ENCODE measurements around the gene CARD14. TPM values are rescaled to one million over a fixed set of nuclear protein-coding genes. Genes with fewer than 3 reads are reported as not detected.

CARD14 gene
- total RNA-seq, 6 experiments from 2014 or later, result 0.20 to 0.29 (median 0.22) TPM; not detected in 3

- DNase-seq, result no peak
- TF ChIP-seq CTCF (IDR thresholded peaks at IDR 0.05) (no peak), POLR2A (IDR thresholded peaks at IDR 0.05) (no peak)
Measured at GRCh38 chr17:80222376-80223141, 52.7 kb downstream of the CARD14 start.

GRCh38 chr17:80223142-80223815 lies 53.4 kb downstream of the CARD14 start:
- WGBS (ENCODE audit: insufficient coverage, low coverage, low lambda C conversion rate, missing lambda C conversion rate), result 79% methylated on average over 8 of the region's 18 CpGs
- Histone ChIP-seq H3K27me3 (no peaks in the 10 kb centered on the region), H3K9me3 (no peaks in the 10 kb centered on the region), H3K27ac (no peak overlapping the region), H3K4me1 (peaks cover 0 to 6% (median 2%) of the 10 kb centered on the region in 4 donors), H3K4me3 (no peak overlapping the region), H3K36me3 (no peaks in the 10 kb centered on the region)
- intact Hi-C loops (cut with DNase I), result no loop called here
- no peak for DNase-seq
- ATAC-seq, result no peak
- TF ChIP-seq POLR2A (IDR thresholded peaks at IDR 0.05), result no peak
- no peak for TF ChIP-seq CTCF (IDR thresholded peaks at IDR 0.05)

More at GRCh38 chr17:80222376-80223141, 52.7 kb downstream of the CARD14 start:
- no peaks in the 10 kb centered on the region for H3K27me3 ChIP-seq
- no peaks in the 10 kb centered on the region for H3K36me3 ChIP-seq
- 100% methylated on average over 1 of the region's 18 CpGs for WGBS (ENCODE audit: insufficient coverage, low coverage, low lambda C conversion rate, missing lambda C conversion rate)
- H3K4me1 ChIP-seq, result peaks cover 0 to 6% (median 2%) of the 10 kb centered on the region in 4 donors
- H3K9me3 ChIP-seq, result no peaks in the 10 kb centered on the region
- intact Hi-C loops (cut with DNase I), result no loop called here
- ATAC-seq, result no peak
- no peak overlapping the region for H3K4me3 ChIP-seq
- no peak overlapping the region for H3K27ac ChIP-seq

- intact Hi-C loops (cut with DNase I), result no loop called here
- Histone ChIP-seq H3K4me1 (peaks cover 0 to 6% (median 2%) of the 10 kb centered on the region in 4 donors), H3K27me3 (no peaks in the 10 kb centered on the region), H3K4me3 (no peak overlapping the region), H3K36me3 (no peaks in the 10 kb centered on the region), H3K9me3 (no peaks in the 10 kb centered on the region), H3K27ac (no peak overlapping the region)
- WGBS (ENCODE audit: insufficient coverage, low coverage, low lambda C conversion rate, missing lambda C conversion rate), result 85% methylated on average over 10 of the region's 11 CpGs
- DNase-seq (no peak), ATAC-seq (no peak)
- no peak for TF ChIP-seq CTCF (IDR thresholded peaks at IDR 0.05)
- no peak for TF ChIP-seq POLR2A (IDR thresholded peaks at IDR 0.05)
Measured at GRCh38 chr17:80223838-80224497, 54.1 kb downstream of the CARD14 start.

- H3K36me3 ChIP-seq, result no peaks in the 10 kb centered on the region
- TF ChIP-seq CTCF (IDR thresholded peaks at IDR 0.05) (no peak), POLR2A (IDR thresholded peaks at IDR 0.05) (no peak)
- DNase-seq (no peak), ATAC-seq (no peak)
- no peaks in the 10 kb centered on the region for H3K27me3 ChIP-seq
- no peak overlapping the region for H3K27ac ChIP-seq
- intact Hi-C loops (cut with DNase I), result no loop called here
- peaks cover 0 to 6% (median 0%) of the 10 kb centered on the region in 4 donors for H3K4me1 ChIP-seq
- no peak overlapping the region for H3K4me3 ChIP-seq
- H3K9me3 ChIP-seq, result no peaks in the 10 kb centered on the region
- WGBS (ENCODE audit: insufficient coverage, low coverage, low lambda C conversion rate, missing lambda C conversion rate), result 100% methylated on average over 1 of the region's 6 CpGs
Measured at GRCh38 chr17:80224683-80225082, 54.9 kb downstream of the CARD14 start.

Data from right lobe of liver (tissue), 6 donors.